SU-DHL-6 (cell line): ENCODE results near the gene TMEM151A.

Source experiments
- CTCF ChIP-seq: fragments of 200-600 bp; sonication (generic); IDR thresholded peaks from one replicate; pipeline ENCODE4 v1.5.1; 2017; ENCODE audit warnings: antibody characterized with exemption, mild to moderate bottlenecking, low read length, moderate library complexity; ENCODE audit not compliant: insufficient read depth, poor library complexity, severe bottlenecking
- EZH2phosphoT487 ChIP-seq: fragments of 200-600 bp; sonication (generic), shearing (Covaris generic); conservative IDR thresholded peaks from 2 replicates; pipeline ENCODE4 v1.6.1; 2018; ENCODE audit warnings: mild to moderate bottlenecking, antibody characterized with exemption, low read length, moderate library complexity, mixed read lengths

GRCh38 chr11:66339162-66339675 is 47.5 kb downstream of the TMEM151A start:
- TF ChIP-seq CTCF: no peak
- no peak for TF ChIP-seq EZH2phosphoT487
